ENCODE results near the gene GRM7. TPM values are rescaled to one million over a fixed set of nuclear protein-coding genes. Genes with fewer than 3 reads are reported as not detected.

GRM7 gene
- total RNA-seq, result not detected

- no peak within 1 kb of the TSS for H3K27ac Mint-ChIP-seq
- H3K27me3 Mint-ChIP-seq, result peaks cover 64% of the 10 kb centered on the region
Observed at GRCh38 chr3:6860954-6861624, at the start of gene GRM7. Gene GRM7, plus strand, starts transcription at chr3:6861115.

GRCh38 chr3:6821411-6821810 is 39.5 kb upstream of the GRM7 start:
- Mint-ChIP-seq H3K27ac (no peak overlapping the region), H3K9me3 (no peaks in the 10 kb centered on the region), H3K27me3 (no peaks in the 10 kb centered on the region), H3K4me1 (no peaks in the 10 kb centered on the region), H3K36me3 (no peaks in the 10 kb centered on the region), H3K4me3 (no peak overlapping the region)
- no peak for DNase-seq

More at GRCh38 chr3:6860954-6861624, at the start of gene GRM7:
- H3K4me3 Mint-ChIP-seq, result no peak within 1 kb of the TSS
- H3K9me3 Mint-ChIP-seq, result peaks cover 1% of the 10 kb centered on the region
- no peaks in the 10 kb centered on the region for H3K4me1 Mint-ChIP-seq
- no peak for DNase-seq
- peaks cover 2% of the 10 kb centered on the region for H3K36me3 Mint-ChIP-seq

DNA sequence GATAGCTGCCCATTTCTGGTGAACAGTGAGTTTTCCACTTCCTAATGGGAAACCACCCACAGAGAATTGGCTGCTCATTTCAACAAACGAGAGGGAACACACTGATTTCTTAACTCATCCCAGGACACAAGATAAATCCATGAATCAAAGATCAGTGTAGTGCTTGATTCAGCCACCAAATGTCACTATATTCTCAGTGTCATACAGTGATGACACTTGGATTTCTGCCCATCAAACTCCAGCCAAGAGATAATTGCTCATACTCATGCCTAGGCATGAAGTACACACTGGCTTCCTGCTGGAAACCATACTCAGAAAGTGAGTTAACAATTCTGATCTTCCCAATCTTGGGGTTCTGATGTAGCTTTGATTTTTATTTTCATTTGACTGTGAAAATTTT is 35.4 kb upstream of the GRM7 start:
- H3K4me1 Mint-ChIP-seq, result no peaks in the 10 kb centered on the region
- H3K27ac Mint-ChIP-seq, result no peak overlapping the region
- no peak for DNase-seq

GRCh38 chr3:6827453-6827852 is 33.5 kb upstream of the GRM7 start:
- H3K27me3 Mint-ChIP-seq, result no peaks in the 10 kb centered on the region
- H3K27ac Mint-ChIP-seq, result no peak overlapping the region
- H3K4me3 Mint-ChIP-seq, result no peak overlapping the region
- peaks cover 1% of the 10 kb centered on the region for H3K9me3 Mint-ChIP-seq
- no peak for DNase-seq
- H3K4me1 Mint-ChIP-seq, result no peaks in the 10 kb centered on the region
- no peaks in the 10 kb centered on the region for H3K36me3 Mint-ChIP-seq

More for the DNA sequence above, 35.4 kb upstream of the GRM7 start:
- no peaks in the 10 kb centered on the region for H3K36me3 Mint-ChIP-seq
- peaks cover 1% of the 10 kb centered on the region for H3K9me3 Mint-ChIP-seq
- H3K27me3 Mint-ChIP-seq, result no peaks in the 10 kb centered on the region
- H3K4me3 Mint-ChIP-seq, result no peak overlapping the region

GRCh38 chr3:6844723-6845122 is 16.2 kb upstream of the GRM7 start:
- H3K9me3 Mint-ChIP-seq, result peaks cover 5% of the 10 kb centered on the region
- no peak overlapping the region for H3K27ac Mint-ChIP-seq
- DNase-seq, result no peak
- no peak overlapping the region for H3K4me3 Mint-ChIP-seq
- no peaks in the 10 kb centered on the region for H3K27me3 Mint-ChIP-seq
- H3K36me3 Mint-ChIP-seq, result no peaks in the 10 kb centered on the region
- no peaks in the 10 kb centered on the region for H3K4me1 Mint-ChIP-seq

- Mint-ChIP-seq H3K9me3 (no peaks in the 10 kb centered on the region), H3K27me3 (peaks cover 6% of the 10 kb centered on the region), H3K36me3 (no peaks in the 10 kb centered on the region), H3K4me1 (no peaks in the 10 kb centered on the region), H3K27ac (no peak overlapping the region), H3K4me3 (no peak overlapping the region)
- DNase-seq, result no peak
Observed at GRCh38 chr3:6854184-6854583, 6.7 kb upstream of the GRM7 start.

DNA sequence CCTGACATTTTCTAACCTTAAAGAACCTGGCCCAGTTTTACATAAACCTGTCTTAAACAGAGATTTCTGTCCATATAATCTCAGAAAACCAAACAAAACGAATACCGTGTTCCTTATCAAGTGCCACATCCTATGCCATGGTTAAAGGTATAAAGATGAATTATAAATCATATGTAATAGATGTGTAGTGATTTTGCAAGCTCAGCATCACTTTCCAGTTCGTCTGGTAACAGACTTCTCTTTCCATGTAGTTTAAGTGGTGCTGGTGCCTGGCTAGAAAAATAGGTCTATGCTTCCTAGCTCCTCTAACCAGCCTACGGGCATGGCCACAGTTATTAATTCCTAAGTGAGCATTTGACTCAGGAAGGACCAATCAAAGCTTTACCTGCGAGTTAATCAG is 3.4 kb upstream of the GRM7 start:
- H3K4me3 Mint-ChIP-seq, result no peak overlapping the region
- H3K27me3 Mint-ChIP-seq, result peaks cover 33% of the 10 kb centered on the region
- H3K36me3 Mint-ChIP-seq, result peaks cover 2% of the 10 kb centered on the region
- H3K27ac Mint-ChIP-seq, result no peak overlapping the region
- peaks cover 1% of the 10 kb centered on the region for H3K9me3 Mint-ChIP-seq
- no peaks in the 10 kb centered on the region for H3K4me1 Mint-ChIP-seq
- no peak for DNase-seq

DNA sequence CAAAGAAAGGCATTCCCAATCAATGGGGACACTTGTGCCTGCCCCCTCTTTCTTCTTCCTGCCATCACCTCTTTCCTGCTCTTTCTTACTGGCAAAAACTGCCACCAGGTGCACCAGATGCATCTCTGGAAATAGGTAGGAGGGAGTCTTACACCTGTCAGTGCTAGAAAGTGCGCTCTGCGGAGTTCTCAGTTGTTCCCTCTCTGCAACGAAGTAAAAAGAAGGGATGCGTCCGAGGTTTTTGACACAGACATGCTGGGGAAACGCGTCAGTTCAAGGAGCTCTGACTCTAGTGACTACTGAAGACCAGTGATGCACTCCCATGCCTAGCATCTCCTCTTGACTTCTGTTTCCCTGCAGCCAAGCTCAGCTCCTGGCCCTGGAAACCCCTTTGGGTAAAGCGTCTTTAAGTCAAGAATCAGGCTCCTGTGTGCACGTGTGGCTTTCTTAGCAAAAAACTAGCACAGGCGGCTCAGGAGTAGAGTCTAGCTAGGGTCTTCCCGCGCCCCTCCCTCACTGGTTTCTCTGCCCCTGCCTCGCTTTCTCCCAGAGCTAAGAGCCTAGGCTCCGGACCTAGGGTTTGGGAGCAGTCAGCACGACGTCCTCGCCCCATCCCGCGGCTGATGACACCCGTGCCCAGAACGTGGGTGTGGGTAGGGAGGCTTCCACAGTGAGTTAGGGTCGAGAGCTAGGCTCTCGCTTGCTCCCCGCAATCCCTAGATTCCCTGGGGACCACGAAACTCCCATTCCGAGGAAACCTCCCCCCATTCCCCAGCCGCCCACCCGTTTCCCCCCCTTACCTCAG is 564 bp upstream of the GRM7 start:
- no peak overlapping the region for H3K4me3 Mint-ChIP-seq
- peaks cover 58% of the 10 kb centered on the region for H3K27me3 Mint-ChIP-seq
- DNase-seq, result no peak
- H3K27ac Mint-ChIP-seq, result no peak overlapping the region
- no peaks in the 10 kb centered on the region for H3K4me1 Mint-ChIP-seq
- peaks cover 1% of the 10 kb centered on the region for H3K9me3 Mint-ChIP-seq
- H3K36me3 Mint-ChIP-seq, result peaks cover 2% of the 10 kb centered on the region

GRCh38 chr3:6861625-6862000 is 698 bp downstream of the GRM7 start:
- peaks cover 64% of the 10 kb centered on the region for H3K27me3 Mint-ChIP-seq
- no peak overlapping the region for H3K4me3 Mint-ChIP-seq
- peaks cover 1% of the 10 kb centered on the region for H3K9me3 Mint-ChIP-seq
- no peak for DNase-seq
- no peak overlapping the region for H3K27ac Mint-ChIP-seq
- peaks cover 2% of the 10 kb centered on the region for H3K36me3 Mint-ChIP-seq
- H3K4me1 Mint-ChIP-seq, result no peaks in the 10 kb centered on the region

DNA sequence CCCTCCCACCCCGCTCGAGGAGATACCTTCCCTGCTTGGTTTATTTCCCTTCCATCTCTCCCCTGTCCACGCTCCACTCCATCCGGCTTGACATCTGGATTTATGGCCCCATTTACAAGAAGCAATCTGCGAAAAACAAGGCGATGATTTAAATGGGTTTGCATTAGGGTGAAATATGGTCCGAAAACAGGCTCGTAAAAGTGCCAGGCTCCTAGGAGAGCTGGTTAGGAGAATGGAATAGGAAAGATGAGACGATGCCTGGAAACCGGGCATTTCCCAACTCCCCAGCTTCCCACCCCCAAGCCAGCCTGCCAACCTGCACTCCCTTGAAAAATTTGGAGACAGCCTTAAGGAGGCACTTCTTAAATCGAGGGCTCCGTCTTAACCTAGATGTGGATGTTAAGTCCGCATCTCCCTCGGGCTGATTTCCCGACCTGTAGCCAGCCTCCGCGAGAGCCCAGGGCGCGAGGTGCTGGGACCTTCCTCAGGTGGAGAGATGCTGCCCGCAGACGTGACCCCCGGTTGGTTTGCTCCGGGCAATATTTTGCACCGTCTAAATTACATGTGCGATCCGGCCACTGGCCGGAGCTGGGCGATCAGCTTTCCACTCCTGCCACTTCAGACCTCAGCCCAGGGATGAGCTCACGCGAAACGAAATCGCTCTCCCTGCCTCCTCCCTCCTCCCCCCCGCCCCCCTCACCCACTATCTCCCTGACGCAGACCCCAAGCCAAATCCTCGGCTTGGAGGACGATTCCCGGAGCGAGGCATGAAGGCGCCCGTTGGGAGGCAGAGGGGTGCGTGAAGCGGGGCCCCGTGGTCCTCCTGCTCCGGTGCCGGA is 1.3 kb downstream of the GRM7 start:
- Mint-ChIP-seq H3K9me3 (peaks cover 1% of the 10 kb centered on the region), H3K27me3 (peaks cover 64% of the 10 kb centered on the region), H3K4me3 (no peak overlapping the region), H3K4me1 (no peaks in the 10 kb centered on the region), H3K36me3 (peaks cover 2% of the 10 kb centered on the region), H3K27ac (no peak overlapping the region)
- DNase-seq, result no peak

- peaks cover 64% of the 10 kb centered on the region for H3K27me3 Mint-ChIP-seq
- no peak overlapping the region for H3K27ac Mint-ChIP-seq
- H3K4me1 Mint-ChIP-seq, result no peaks in the 10 kb centered on the region
- peaks cover 1% of the 10 kb centered on the region for H3K9me3 Mint-ChIP-seq
- H3K4me3 Mint-ChIP-seq, result no peak overlapping the region
- no peak for DNase-seq
- H3K36me3 Mint-ChIP-seq, result peaks cover 2% of the 10 kb centered on the region
Observed at GRCh38 chr3:6862880-6863195, 1.9 kb downstream of the GRM7 start.

DNA sequence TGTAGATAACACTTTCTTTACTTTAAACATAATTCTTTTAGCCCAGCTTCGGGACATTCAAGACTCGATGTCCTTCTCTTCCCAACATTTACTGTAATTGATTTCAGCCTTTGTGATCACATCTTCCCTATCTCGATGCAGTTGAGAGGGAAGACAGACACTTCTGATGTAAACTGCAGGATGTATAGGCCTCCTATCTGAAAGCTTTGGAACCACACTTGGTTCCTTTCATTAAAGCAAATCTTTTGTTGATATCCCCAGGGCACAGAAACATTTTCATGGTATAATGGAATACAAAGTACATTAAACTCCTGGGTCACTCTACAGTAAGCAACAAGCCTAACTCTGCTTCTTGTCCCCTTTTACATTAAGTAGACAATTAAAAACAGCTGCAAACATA is 6.4 kb downstream of the GRM7 start:
- H3K9me3 Mint-ChIP-seq, result no peaks in the 10 kb centered on the region
- H3K27ac Mint-ChIP-seq, result no peak overlapping the region
- no peaks in the 10 kb centered on the region for H3K4me1 Mint-ChIP-seq
- no peak overlapping the region for H3K4me3 Mint-ChIP-seq
- no peaks in the 10 kb centered on the region for H3K36me3 Mint-ChIP-seq
- H3K27me3 Mint-ChIP-seq, result peaks cover 32% of the 10 kb centered on the region
- DNase-seq, result no peak

- H3K4me3 Mint-ChIP-seq, result no peak overlapping the region
- H3K27me3 Mint-ChIP-seq, result no peaks in the 10 kb centered on the region
- H3K4me1 Mint-ChIP-seq, result no peaks in the 10 kb centered on the region
- no peaks in the 10 kb centered on the region for H3K36me3 Mint-ChIP-seq
- H3K27ac Mint-ChIP-seq, result no peak overlapping the region
- H3K9me3 Mint-ChIP-seq, result no peaks in the 10 kb centered on the region
- DNase-seq, result no peak
Observed at GRCh38 chr3:6878731-6879130, 17.8 kb downstream of the GRM7 start.

DNA sequence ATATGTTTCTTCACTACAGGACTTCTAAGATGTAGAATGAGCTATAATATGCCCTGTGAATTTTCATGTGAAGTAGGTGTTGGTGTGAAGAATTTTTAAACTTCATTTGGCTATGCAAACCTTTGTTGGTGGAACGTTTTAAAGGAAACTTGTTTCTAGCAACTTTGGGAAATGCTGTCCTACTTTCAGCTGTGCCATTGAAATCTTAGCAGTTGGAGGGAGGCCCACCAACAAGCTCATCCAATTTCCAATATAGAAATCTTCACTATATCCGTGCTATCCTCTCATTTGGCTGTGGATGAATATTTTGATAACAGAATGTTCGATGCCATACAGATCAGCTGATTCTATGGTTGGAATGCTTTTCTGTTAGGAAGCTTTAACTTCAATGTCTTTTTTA is 51.3 kb downstream of the GRM7 start:
- no peak overlapping the region for H3K4me3 Mint-ChIP-seq
- peaks cover 3% of the 10 kb centered on the region for H3K9me3 Mint-ChIP-seq
- no peaks in the 10 kb centered on the region for H3K4me1 Mint-ChIP-seq
- no peak overlapping the region for H3K27ac Mint-ChIP-seq
- DNase-seq, result no peak
- H3K27me3 Mint-ChIP-seq, result no peaks in the 10 kb centered on the region
- H3K36me3 Mint-ChIP-seq, result no peaks in the 10 kb centered on the region

DNA sequence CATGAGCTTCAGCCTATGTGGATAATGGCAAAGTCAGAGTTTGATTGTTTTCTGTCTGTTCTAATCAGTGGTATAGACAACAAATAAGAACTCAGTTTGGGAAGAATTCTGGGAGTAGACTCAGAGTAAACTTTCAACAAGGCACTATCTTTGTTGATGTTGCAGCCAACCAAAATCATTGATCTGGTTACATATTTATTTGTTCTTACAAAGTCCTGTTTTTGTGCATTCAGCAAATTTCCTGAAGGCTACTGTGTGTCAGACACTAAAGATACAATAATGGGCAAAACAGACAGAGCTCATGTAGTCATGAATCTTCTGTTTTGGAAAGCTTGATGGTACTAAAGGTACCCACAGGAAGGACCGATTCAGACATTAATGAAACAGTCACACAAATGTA is 55.0 kb downstream of the GRM7 start:
- Mint-ChIP-seq H3K36me3 (no peaks in the 10 kb centered on the region), H3K27me3 (no peaks in the 10 kb centered on the region), H3K4me1 (no peaks in the 10 kb centered on the region), H3K27ac (no peak overlapping the region), H3K4me3 (no peak overlapping the region), H3K9me3 (no peaks in the 10 kb centered on the region)
- DNase-seq, result no peak
